ENCODE data around the gene DYSF.

Gene DYSF

GRCh38 chr2:71561441-71562267 lies 108.3 kb downstream of the DYSF start:
- TF ChIP-seq CTCF (IDR thresholded peaks at IDR 0.05; ENCODE audit: extremely low read depth, insufficient read depth, missing control alignments), result no peak
- DNase-seq (ENCODE audit: low spot score), result no peak
- in situ Hi-C loops (cut with MboI; ENCODE audit: low pct_unique_long_range_greater_than_20kb, low sequenced_read_pairs, unreplicated experiment), result no loop called here

GRCh38 chr2:71562518-71562917 lies 109.2 kb downstream of the DYSF start:
- no peak for TF ChIP-seq CTCF (IDR thresholded peaks at IDR 0.05; ENCODE audit: extremely low read depth, insufficient read depth, missing control alignments)
- DNase-seq (ENCODE audit: low spot score), result no peak
- in situ Hi-C loops (cut with MboI; ENCODE audit: low pct_unique_long_range_greater_than_20kb, low sequenced_read_pairs, unreplicated experiment), result no loop called here

- in situ Hi-C loops (cut with MboI; ENCODE audit: low pct_unique_long_range_greater_than_20kb, low sequenced_read_pairs, unreplicated experiment), result no loop called here
- no peak for TF ChIP-seq CTCF (IDR thresholded peaks at IDR 0.05; ENCODE audit: extremely low read depth, insufficient read depth, missing control alignments)
- no peak for DNase-seq (ENCODE audit: low spot score)
These were observed 110.5 kb downstream of the DYSF start for GRCh38 chr2:71563872-71564271.

GRCh38 chr2:71564361-71564760 lies 111.0 kb downstream of the DYSF start:
- no peak for DNase-seq (ENCODE audit: low spot score)
- TF ChIP-seq CTCF (IDR thresholded peaks at IDR 0.05; ENCODE audit: extremely low read depth, insufficient read depth, missing control alignments), result no peak
- in situ Hi-C loops (cut with MboI; ENCODE audit: low pct_unique_long_range_greater_than_20kb, low sequenced_read_pairs, unreplicated experiment), result no loop called here

- in situ Hi-C loops (cut with MboI; ENCODE audit: low pct_unique_long_range_greater_than_20kb, low sequenced_read_pairs, unreplicated experiment), result no loop called here
- no peak for TF ChIP-seq CTCF (IDR thresholded peaks at IDR 0.05; ENCODE audit: extremely low read depth, insufficient read depth, missing control alignments)
- DNase-seq (ENCODE audit: low spot score), result no peak
These were observed 111.4 kb downstream of the DYSF start for GRCh38 chr2:71564790-71565189.

GRCh38 chr2:71566372-71566771 lies 113.0 kb downstream of the DYSF start:
- TF ChIP-seq CTCF (IDR thresholded peaks at IDR 0.05; ENCODE audit: extremely low read depth, insufficient read depth, missing control alignments), result no peak
- in situ Hi-C loops (cut with MboI; ENCODE audit: low pct_unique_long_range_greater_than_20kb, low sequenced_read_pairs, unreplicated experiment), result no loop called here
- no peak for DNase-seq (ENCODE audit: low spot score)

Data from GM13977 (cell line).